ENCODE measurements around the gene LAD1.

Gene LAD1

GRCh38 chr1:201355471-201355870 is 43.7 kb downstream of the LAD1 start:
- Histone ChIP-seq H3K4me1 (ENCODE audit: control insufficient read depth, low read length) (no peaks in the 10 kb centered on the region), H3K27ac (ENCODE audit: low read depth, low read length) (no peak overlapping the region), H3F3A (ENCODE audit: control insufficient read depth, insufficient read depth) (no peaks in the 10 kb centered on the region), H3K9me2 (replicated peaks; ENCODE audit: control insufficient read depth, low read length) (no peaks in the 10 kb centered on the region), H3K79me2 (ENCODE audit: control insufficient read depth, low read length) (no peaks in the 10 kb centered on the region), H3K9me3 (ENCODE audit: control insufficient read depth, insufficient read depth, low read length) (no peaks in the 10 kb centered on the region), H3K4me2 (ENCODE audit: low read length) (no peak overlapping the region), H3K27me3 (ENCODE audit: control insufficient read depth, low read length) (0 out of 2 replicates have a peak, but pooled peaks cover 6% of the 10 kb centered on the region), H3K36me3 (ENCODE audit: control insufficient read depth, low read length) (no peaks in the 10 kb centered on the region), H3K4me3 (ENCODE audit: low read length) (no peak overlapping the region), H4K20me1 (ENCODE audit: control insufficient read depth, insufficient read depth, low read depth, low read length) (no peaks in the 10 kb centered on the region)
- TF ChIP-seq EZH2phosphoT487 (IDR thresholded peaks at IDR 0.05; ENCODE audit: borderline replicate concordance, low read length) (no peak), CTCF (IDR thresholded peaks at IDR 0.05; ENCODE audit: low read depth, low read length, poor library complexity, severe bottlenecking) (no peak)

- TF ChIP-seq EZH2phosphoT487 (IDR thresholded peaks at IDR 0.05; ENCODE audit: borderline replicate concordance, low read length) (no peak), CTCF (IDR thresholded peaks at IDR 0.05; ENCODE audit: low read depth, low read length, poor library complexity, severe bottlenecking) (no peak)
- no peaks in the 10 kb centered on the region for H3K36me3 ChIP-seq (ENCODE audit: control insufficient read depth, low read length)
- no peaks in the 10 kb centered on the region for H3K4me1 ChIP-seq (ENCODE audit: control insufficient read depth, low read length)
- H3K27ac ChIP-seq (ENCODE audit: low read depth, low read length) = no peak overlapping the region
- H3K79me2 ChIP-seq (ENCODE audit: control insufficient read depth, low read length) = no peaks in the 10 kb centered on the region
- H3K4me2 ChIP-seq (ENCODE audit: low read length) = no peak overlapping the region
- no peaks in the 10 kb centered on the region for H4K20me1 ChIP-seq (ENCODE audit: control insufficient read depth, insufficient read depth, low read depth, low read length)
- H3K9me3 ChIP-seq (ENCODE audit: control insufficient read depth, insufficient read depth, low read length) = no peaks in the 10 kb centered on the region
- 0 out of 2 replicates have a peak, but pooled peaks cover 6% of the 10 kb centered on the region for H3K27me3 ChIP-seq (ENCODE audit: control insufficient read depth, low read length)
- H3K4me3 ChIP-seq (ENCODE audit: low read length) = no peak overlapping the region
- H3K9me2 ChIP-seq (replicated peaks; ENCODE audit: control insufficient read depth, low read length) = no peaks in the 10 kb centered on the region
- no peaks in the 10 kb centered on the region for H3F3A ChIP-seq (ENCODE audit: control insufficient read depth, insufficient read depth)
Observed at GRCh38 chr1:201354901-201355295, 44.2 kb downstream of the LAD1 start.

- no peak overlapping the region for H3K4me3 ChIP-seq (ENCODE audit: low read length)
- H3F3A ChIP-seq (ENCODE audit: control insufficient read depth, insufficient read depth) = no peaks in the 10 kb centered on the region
- no peaks in the 10 kb centered on the region for H3K79me2 ChIP-seq (ENCODE audit: control insufficient read depth, low read length)
- no peaks in the 10 kb centered on the region for H3K4me1 ChIP-seq (ENCODE audit: control insufficient read depth, low read length)
- no peaks in the 10 kb centered on the region for H3K9me2 ChIP-seq (replicated peaks; ENCODE audit: control insufficient read depth, low read length)
- H3K4me2 ChIP-seq (ENCODE audit: low read length) = no peak overlapping the region
- TF ChIP-seq CTCF (IDR thresholded peaks at IDR 0.05; ENCODE audit: low read depth, low read length, poor library complexity, severe bottlenecking) (no peak), EZH2phosphoT487 (IDR thresholded peaks at IDR 0.05; ENCODE audit: borderline replicate concordance, low read length) (no peak)
- no peaks in the 10 kb centered on the region for H3K9me3 ChIP-seq (ENCODE audit: control insufficient read depth, insufficient read depth, low read length)
- H3K27me3 ChIP-seq (ENCODE audit: control insufficient read depth, low read length) = 0 out of 2 replicates have a peak, but pooled peaks cover 6% of the 10 kb centered on the region
- H3K36me3 ChIP-seq (ENCODE audit: control insufficient read depth, low read length) = no peaks in the 10 kb centered on the region
- H3K27ac ChIP-seq (ENCODE audit: low read depth, low read length) = no peak overlapping the region
- no peaks in the 10 kb centered on the region for H4K20me1 ChIP-seq (ENCODE audit: control insufficient read depth, insufficient read depth, low read depth, low read length)
Observed at GRCh38 chr1:201354151-201354900, 44.8 kb downstream of the LAD1 start.

Measured in DOHH2 (cell line).